GM12864 (cell line): ENCODE data around the gene MRPL14.
A peak's percentile ranks its signal among the peaks of the same experiment; 100 is the strongest.

ENCODE experiments used
- DNase-seq: peaks from one replicate; pipeline ENCODE4 v3.0.0-alpha.2; 2011; ENCODE audit warnings: low read depth
- H3K4me3 ChIP-seq: 2 replicates; pipeline ENCODE4 v1.5.1; 2011; ENCODE audit warnings: mild to moderate bottlenecking, low read depth, low read length, control low read depth
- CTCF ChIP-seq: IDR thresholded peaks from 2 replicates; pipeline ENCODE4 v1.5.1; 2011; ENCODE audit warnings: low read depth, mild to moderate bottlenecking, moderate library complexity, low read length, control low read depth, inconsistent platforms; ENCODE audit errors: missing control alignments

MRPL14 gene

GRCh38 chr6:44107017-44107416 is 20.2 kb downstream of the MRPL14 start:
- H3K4me3 ChIP-seq, result no peak overlapping the region
- TF ChIP-seq CTCF, result no peak
- DNase-seq, result no peak

- TF ChIP-seq CTCF, result no peak
- no peak overlapping the region for H3K4me3 ChIP-seq
- no peak for DNase-seq
Observed at GRCh38 chr6:44105993-44106740, 21.1 kb downstream of the MRPL14 start.

- DNase-seq, result no peak
- H3K4me3 ChIP-seq, result no peak overlapping the region
- TF ChIP-seq CTCF, result no peak
Observed at GRCh38 chr6:44105146-44105545, 22.1 kb downstream of the MRPL14 start.

GRCh38 chr6:44104481-44105021 is 22.7 kb downstream of the MRPL14 start:
- no peak for TF ChIP-seq CTCF
- no peak for DNase-seq

GRCh38 chr6:44102527-44102926 is 24.7 kb downstream of the MRPL14 start:
- no peak for TF ChIP-seq CTCF
- H3K4me3 ChIP-seq, result no peak overlapping the region
- DNase-seq, result no peak

More at GRCh38 chr6:44104481-44105021, 22.7 kb downstream of the MRPL14 start:
- H3K4me3 ChIP-seq, result no peak overlapping the region

- DNase-seq, result no peak
- no peak for TF ChIP-seq CTCF
- H3K4me3 ChIP-seq, result no peak overlapping the region
Observed at GRCh38 chr6:44101832-44102231, 25.4 kb downstream of the MRPL14 start.

GRCh38 chr6:44100088-44100550 is 27.1 kb downstream of the MRPL14 start:
- peak; percentile 71 for TF ChIP-seq CTCF
- no peak overlapping the region for H3K4me3 ChIP-seq
- no peak for DNase-seq
